Inflammatory macrophage treated with lipopolysaccharide for 4 hours (primary cell): ENCODE results near the gene VPS52.
A peak's percentile ranks its signal among the peaks of the same experiment; 100 is the strongest.

ENCODE experiments used
- DNase-seq: peaks from one replicate; pipeline ENCODE4 v3.0.0-alpha.2; 2020

Gene VPS52

GRCh38 chr6:33271468-33272274, at the start of gene VPS52, which contains the start of gene RPS18:
Gene VPS52, minus strand, starts transcription at chr6:33271876. Its CDS starts 201 bp downstream, at chr6:33271675.
Gene RPS18, plus strand, starts transcription at chr6:33272075. Its CDS starts 45 bp downstream, at chr6:33272120.
- peak; percentile 99 for DNase-seq

- no peak for DNase-seq
Measured at GRCh38 chr6:33321227-33321626, 49.6 kb upstream of the VPS52 start.

GRCh38 chr6:33320315-33321181, 48.9 kb upstream of the VPS52 start:
- DNase-seq = peak; percentile 89

GRCh38 chr6:33319939-33320314, 48.3 kb upstream of the VPS52 start:
- no peak for DNase-seq

- no peak for DNase-seq
Measured at GRCh38 chr6:33318426-33319073, 46.9 kb upstream of the VPS52 start.

GRCh38 chr6:33317669-33318425, 46.2 kb upstream of the VPS52 start, which contains the start of gene ZBTB22:
Gene ZBTB22, minus strand, starts transcription at chr6:33317744. Its CDS starts 828 bp downstream, at chr6:33316916.
- peak; percentile 98 for DNase-seq

- DNase-seq = no peak
Measured at GRCh38 chr6:33317419-33317668, 45.7 kb upstream of the VPS52 start.

- DNase-seq = no peak
Measured at GRCh38 chr6:33316603-33317418, 45.1 kb upstream of the VPS52 start.

GRCh38 chr6:33315793-33316602, 44.3 kb upstream of the VPS52 start:
- no peak for DNase-seq

GRCh38 chr6:33314943-33315792, 43.5 kb upstream of the VPS52 start:
- peak; percentile 17 for DNase-seq

- DNase-seq = peak; percentile 96
Measured at GRCh38 chr6:33314515-33314942, 42.9 kb upstream of the VPS52 start.

- DNase-seq = peak; percentile 89
Measured at GRCh38 chr6:33313709-33314514, 42.2 kb upstream of the VPS52 start, which contains the start of gene TAPBP. Gene TAPBP, minus strand, starts transcription at chr6:33314078. Its CDS starts 37 bp downstream, at chr6:33314041.

- DNase-seq = peak; percentile 81
Measured at GRCh38 chr6:33313105-33313708, 41.5 kb upstream of the VPS52 start.

GRCh38 chr6:33312361-33313104, 40.9 kb upstream of the VPS52 start:
- peak; percentile 71 for DNase-seq

- DNase-seq = no peak
Measured at GRCh38 chr6:33306356-33306755, 34.7 kb upstream of the VPS52 start.

GRCh38 chr6:33305052-33305451, 33.4 kb upstream of the VPS52 start:
- no peak for DNase-seq

- DNase-seq = no peak
Measured at GRCh38 chr6:33304216-33304615, 32.5 kb upstream of the VPS52 start.

GRCh38 chr6:33301877-33302276, 30.2 kb upstream of the VPS52 start:
- DNase-seq = no peak
